GM21619 (cell line): ENCODE results near the gene EGFLAM.

Experiments
- ATAC-seq: cut with Tn5 transposase; IDR thresholded peaks from one replicate; pipeline ENCODE4 v1.9.1; 2021; ENCODE audit not compliant: unreplicated experiment

Gene EGFLAM

GRCh38 chr5:38258319-38259061 lies at the start of gene EGFLAM:
EGFLAM (plus strand) TSS chr5:38258559; CDS start chr5:38258755, 196 bp downstream.
- no peak for ATAC-seq

DNA sequence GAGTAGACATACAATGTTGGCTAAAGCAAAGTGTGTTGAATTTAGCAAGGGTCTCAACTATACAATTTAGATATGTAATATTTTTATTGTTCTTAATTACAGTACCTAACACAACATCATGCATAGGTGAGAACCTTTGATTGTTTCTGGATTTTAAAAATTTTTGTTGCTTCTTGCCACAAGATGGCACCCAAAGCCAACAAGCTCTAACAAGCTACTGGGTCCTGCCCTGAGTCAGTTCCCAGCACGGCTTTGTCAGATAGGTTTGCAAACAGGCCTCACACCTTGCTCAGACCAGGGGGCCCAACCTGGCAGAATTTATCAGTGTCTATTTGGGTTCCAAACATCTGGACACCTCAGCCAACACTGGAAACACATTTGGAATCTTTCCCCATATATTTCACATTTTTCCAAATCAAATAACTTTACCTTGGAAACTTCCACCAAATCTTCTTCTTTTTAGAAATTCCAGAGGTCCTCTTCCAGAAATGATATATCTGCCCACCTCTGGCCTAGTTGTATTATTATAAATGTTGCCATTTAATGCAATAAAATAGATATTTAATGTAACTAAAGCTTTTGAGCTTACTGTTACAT lies 49.5 kb upstream of the EGFLAM start:
- no peak for ATAC-seq

GRCh38 chr5:38210676-38211353 lies 47.5 kb upstream of the EGFLAM start:
- ATAC-seq = no peak

GRCh38 chr5:38211354-38211710 lies 47.0 kb upstream of the EGFLAM start:
- no peak for ATAC-seq

- no peak for ATAC-seq
Observed at GRCh38 chr5:38212307-38212706, 46.1 kb upstream of the EGFLAM start.

DNA sequence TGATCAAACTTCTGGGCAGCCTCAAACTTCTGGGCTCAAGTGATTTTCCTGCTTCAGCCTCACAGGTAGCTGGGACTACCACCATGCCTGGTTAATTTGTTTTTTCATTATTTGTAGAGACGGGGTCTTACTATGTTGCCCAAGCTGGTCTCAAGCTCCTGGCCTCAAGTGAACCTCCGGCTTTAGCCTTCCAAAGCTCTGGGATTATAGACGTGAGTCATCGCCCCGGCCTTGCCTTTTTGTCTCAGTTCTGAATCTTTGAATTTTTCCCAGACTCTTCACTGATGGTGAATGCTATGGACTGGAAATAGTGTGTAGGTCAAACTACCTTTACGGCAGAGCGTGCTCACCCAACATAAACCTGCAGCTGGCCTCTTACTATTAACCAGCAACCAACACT lies 32.3 kb upstream of the EGFLAM start:
- no peak for ATAC-seq

DNA sequence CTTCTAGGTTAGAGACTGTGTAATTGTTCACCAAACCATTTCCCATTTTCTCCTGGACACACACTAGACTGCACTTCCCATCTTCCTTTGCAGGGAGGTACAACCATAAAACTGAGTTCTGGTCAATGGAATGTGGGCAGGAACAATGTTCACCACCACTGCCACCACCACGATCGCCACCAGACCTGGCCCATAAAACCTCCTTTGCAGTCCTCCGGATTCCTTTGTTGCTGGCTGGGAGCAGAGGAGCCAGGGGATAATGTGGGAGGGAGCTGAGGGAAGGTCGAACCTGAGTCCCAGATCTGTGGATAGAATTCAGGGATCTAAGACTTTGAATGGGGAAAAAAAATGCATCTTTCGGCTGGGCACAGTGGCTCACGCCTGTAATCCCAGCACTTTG lies 29.4 kb upstream of the EGFLAM start:
- no peak for ATAC-seq

GRCh38 chr5:38234737-38235136 lies 23.6 kb upstream of the EGFLAM start:
- no peak for ATAC-seq

DNA sequence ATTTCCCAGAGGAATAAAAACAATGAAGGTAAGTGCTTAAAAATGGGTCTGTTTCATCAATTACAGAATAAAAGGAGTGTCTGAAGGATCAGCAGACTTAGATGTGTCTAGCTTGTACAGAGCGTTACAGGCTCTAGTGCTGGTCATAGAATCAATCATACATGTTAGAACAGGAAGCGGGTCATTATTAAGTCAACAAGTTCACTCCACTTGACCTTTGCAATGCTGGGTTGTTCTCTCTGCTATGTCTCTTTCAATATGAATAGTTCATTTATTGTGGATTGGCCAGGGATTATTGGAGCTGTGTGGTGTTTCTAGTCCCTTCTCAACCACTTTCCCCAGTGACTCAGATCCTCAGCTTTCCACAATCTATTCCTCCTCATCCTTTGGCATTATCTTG lies 20.7 kb upstream of the EGFLAM start:
- ATAC-seq = no peak

DNA sequence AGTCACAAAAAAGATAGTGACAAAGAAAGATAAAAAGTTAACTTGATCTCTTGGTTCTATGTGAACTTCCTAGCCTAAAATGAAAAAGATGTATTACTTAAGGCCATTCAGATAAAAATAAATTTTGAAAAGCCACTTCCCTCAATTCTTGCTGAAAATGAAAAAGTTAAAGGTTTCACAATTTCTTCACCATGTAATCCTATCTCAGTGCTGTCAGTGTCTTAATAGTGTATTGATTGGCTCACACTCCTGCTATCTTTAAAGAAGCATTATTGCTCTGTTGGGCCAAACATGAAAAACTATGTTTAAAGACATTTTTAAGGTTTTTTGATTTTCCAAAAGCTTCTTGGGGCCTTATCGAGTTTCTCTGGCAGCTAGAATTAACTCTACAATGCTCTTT lies 18.1 kb upstream of the EGFLAM start:
- no peak for ATAC-seq

DNA sequence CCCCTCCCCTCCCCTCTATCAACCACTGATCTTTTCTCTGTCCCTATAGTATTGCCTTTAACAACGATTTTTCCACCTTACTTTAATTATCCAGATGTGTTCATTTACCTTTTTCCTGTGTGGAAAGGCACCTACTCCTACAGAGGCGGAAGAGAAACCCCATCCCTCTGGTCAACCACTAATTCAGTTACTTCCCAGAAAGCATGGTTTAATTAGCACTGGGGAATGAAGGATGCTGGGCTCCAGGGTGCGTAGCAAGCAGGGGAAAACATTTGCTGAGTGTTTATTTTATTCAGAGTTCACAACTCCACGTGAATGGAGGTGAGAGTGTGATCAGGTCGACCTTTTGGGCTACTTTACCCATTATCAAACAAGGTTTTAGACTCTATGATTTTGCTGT lies 16.7 kb upstream of the EGFLAM start:
- no peak for ATAC-seq

DNA sequence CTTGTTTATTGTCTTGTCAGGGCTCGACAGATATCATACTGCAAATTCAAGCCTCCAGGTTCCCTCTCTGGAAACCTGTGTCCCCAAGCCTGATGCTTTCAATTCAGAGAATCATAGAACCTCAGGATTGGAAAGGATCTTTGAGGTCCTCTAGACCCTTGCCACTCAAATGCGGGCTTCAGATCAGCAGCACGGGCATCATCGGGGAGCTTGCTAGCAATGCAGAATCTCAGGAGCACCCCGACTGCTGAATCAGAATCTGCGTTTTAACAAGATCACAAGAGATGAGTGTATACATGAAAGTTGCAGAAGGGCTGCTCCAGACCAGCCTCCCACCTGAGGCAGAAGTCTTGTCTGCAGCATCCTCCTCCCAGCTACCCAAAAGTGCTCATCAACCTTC lies 13.1 kb upstream of the EGFLAM start:
- no peak for ATAC-seq

DNA sequence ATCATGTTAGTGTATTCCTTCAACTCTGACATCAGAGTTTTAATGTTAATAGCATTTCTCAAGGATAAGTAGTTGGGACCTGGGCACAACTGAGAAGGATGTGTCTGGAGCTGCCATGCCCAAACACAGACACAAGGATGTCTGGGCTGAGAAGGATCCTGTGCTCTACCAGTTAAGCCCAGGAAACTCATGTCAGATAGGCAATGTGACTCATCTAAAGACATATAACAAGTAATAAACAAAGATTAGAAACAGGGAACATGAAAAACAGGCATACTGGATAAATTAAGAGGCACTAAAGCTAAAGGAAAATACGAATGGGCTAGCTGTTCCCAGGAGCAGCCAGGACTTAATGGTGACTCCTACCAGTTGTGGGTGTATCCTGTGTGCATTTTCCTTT lies 9.1 kb upstream of the EGFLAM start:
- no peak for ATAC-seq

DNA sequence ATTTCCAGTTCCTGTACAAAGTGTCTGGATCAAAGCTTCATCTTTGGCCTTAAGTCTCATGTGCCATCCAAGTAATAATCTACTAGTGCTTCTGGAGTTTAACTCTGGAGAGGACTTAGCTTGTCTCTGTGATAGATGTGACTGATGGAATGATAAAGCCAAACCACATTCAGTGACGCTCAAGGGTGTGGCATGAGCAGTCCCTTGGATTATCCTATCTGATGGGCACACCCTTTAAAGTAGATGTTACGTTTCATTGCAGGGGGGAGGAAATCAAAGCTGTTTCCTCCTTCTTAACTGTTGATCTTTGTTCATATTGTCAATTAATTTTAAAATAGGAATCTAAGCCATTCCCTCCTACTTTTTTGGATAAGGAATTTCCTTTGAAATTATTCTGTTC lies 8.5 kb upstream of the EGFLAM start:
- no peak for ATAC-seq

DNA sequence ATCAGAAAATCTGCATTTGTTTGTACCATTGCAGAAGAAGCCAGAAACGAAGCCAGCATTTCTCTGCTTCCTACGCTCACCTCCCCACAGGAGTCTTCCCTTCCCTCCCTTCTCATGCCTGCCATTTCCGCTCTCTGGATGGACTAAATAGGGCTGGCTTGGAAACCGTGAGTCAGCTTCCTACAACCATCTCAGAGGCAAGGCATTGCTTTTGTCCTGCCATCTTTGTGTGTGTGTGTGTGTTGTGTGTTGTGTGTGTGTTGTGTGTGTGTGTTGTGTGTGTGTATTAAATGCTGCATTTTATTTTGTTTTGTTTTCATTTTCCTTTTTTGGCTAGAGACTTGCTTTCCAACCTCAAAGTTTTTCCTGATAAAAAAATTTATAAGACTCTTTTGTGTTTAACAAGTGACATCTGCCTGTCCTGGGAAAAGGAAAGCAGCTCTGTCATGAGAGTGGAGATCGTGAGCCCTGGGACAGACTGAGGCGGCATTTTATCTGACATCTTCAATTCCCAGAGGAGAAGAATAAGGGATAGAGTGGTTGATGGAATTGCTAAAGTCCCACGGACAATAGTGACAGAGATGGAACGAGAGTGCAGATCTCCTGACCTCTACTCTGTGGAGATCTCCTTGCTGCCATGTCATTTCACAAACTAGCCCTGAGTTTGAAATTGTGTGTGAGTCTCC lies 7.5 kb upstream of the EGFLAM start:
- ATAC-seq = no peak

GRCh38 chr5:38253759-38254158 lies 4.6 kb upstream of the EGFLAM start:
- ATAC-seq = no peak

- no peak for ATAC-seq
Observed at GRCh38 chr5:38257308-38258041, 884 bp upstream of the EGFLAM start.

GRCh38 chr5:38258042-38258318 lies 379 bp upstream of the EGFLAM start:
- ATAC-seq = no peak

DNA sequence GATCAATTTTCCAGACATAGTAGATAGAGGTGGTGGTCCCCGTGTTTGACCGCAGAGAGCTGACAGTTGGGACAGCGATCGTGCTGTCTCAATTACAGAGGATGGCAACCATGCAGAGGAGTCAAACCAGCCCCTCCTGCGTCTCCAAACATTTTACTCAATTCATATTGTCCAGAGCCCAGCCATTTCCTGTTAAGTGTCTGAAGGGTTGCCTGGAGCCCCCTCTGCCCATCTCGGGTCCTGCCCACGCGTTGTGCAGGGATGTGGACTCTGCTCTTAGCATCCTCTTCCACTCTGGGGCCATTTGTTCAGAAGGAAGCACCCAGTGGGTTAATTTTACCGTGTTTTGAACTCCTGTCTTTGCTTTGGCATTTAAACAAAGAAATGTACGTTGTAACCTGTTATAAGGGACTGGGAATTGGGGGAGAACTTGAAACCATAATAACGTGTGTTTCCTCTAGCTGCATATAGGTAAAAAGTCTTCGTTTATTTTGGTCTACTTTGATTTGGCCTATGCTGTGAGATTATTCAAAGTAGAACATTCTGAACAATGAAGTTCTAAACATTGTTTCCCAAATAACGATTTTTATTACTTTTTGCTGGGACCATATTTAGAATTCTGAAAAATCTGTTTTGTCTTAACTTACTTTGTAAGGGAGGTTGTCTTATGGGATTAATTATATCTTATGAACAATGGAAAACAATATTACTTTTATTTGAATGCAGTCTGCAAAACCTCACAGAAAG lies 876 bp downstream of the EGFLAM start:
- ATAC-seq = no peak

GRCh38 chr5:38259809-38260160 lies 1.4 kb downstream of the EGFLAM start:
- ATAC-seq = no peak

- no peak for ATAC-seq
Observed at GRCh38 chr5:38263983-38264382, 5.6 kb downstream of the EGFLAM start.
